Cardiac septum (tissue), 1 donor: ENCODE measurements around the gene SOX1. TPM values are rescaled to one million over a fixed set of nuclear protein-coding genes. Genes with fewer than 3 reads are reported as not detected.

Experiments used
- DNase-seq: peaks from one replicate; pipeline ENCODE4 v3.0.0-alpha.2; 2020; ENCODE audit warnings: low spot score
- intact Hi-C: fragments of 100-400 bp; cut with DNase I; formaldehyde crosslinking; loops from one replicate; pipeline ENCODE4 v1.14.0; 2022
- total RNA-seq: library from RNA; stranded (reverse); fragmentation: NEBNext Ultra II Directional; extraction: Animal tissue kit (Norgen Biotek cat#: 25700); gene quantifications from one replicate; pipeline ENCODE4 v1.2.1, GENCODE V29; 2021
- donor health status: DM: no; HTN: no; CAD: no.

SOX1 gene
- total RNA-seq, 1 donor from 2014 or later: not detected

- intact Hi-C loops: no loop called here
- DNase-seq: no peak
These were observed 36.4 kb downstream of the SOX1 start for GRCh38 chr13:112103260-112103838.

- no peak for DNase-seq
- intact Hi-C loops: no loop called here
These were observed 37.3 kb downstream of the SOX1 start for GRCh38 chr13:112103961-112104880.

GRCh38 chr13:112104881-112105234 is 37.9 kb downstream of the SOX1 start:
- intact Hi-C loops: no loop called here
- no peak for DNase-seq

GRCh38 chr13:112105244-112105681 is 38.3 kb downstream of the SOX1 start:
- intact Hi-C loops: no loop called here
- no peak for DNase-seq

GRCh38 chr13:112105892-112106291 is 38.9 kb downstream of the SOX1 start:
- intact Hi-C loops: no loop called here
- no peak for DNase-seq

GRCh38 chr13:112106478-112107141 is 39.7 kb downstream of the SOX1 start:
- intact Hi-C loops: no loop called here
- DNase-seq: no peak

- DNase-seq: no peak
These were observed 40.3 kb downstream of the SOX1 start for GRCh38 chr13:112107289-112107688.

GRCh38 chr13:112110479-112110878 is 43.5 kb downstream of the SOX1 start:
- intact Hi-C loops: no loop called here
- no peak for DNase-seq

More at GRCh38 chr13:112107289-112107688, 40.3 kb downstream of the SOX1 start:
- intact Hi-C loops: no loop called here

GRCh38 chr13:112111239-112111857 is 44.4 kb downstream of the SOX1 start:
- DNase-seq: no peak
- intact Hi-C loops: no loop called here

GRCh38 chr13:112112534-112113276 is 45.8 kb downstream of the SOX1 start:
- DNase-seq: peak; percentile 55
- intact Hi-C loops: no loop called here

- intact Hi-C loops: no loop called here
- peak; percentile 50 for DNase-seq
These were observed 46.4 kb downstream of the SOX1 start for GRCh38 chr13:112113348-112113747.

GRCh38 chr13:112113851-112114250 is 46.9 kb downstream of the SOX1 start:
- DNase-seq: peak; percentile 24
- intact Hi-C loops: no loop called here

- intact Hi-C loops: no loop called here
- peak; percentile 74 for DNase-seq
These were observed 47.4 kb downstream of the SOX1 start for GRCh38 chr13:112114391-112114790.

GRCh38 chr13:112115403-112116091 is 48.6 kb downstream of the SOX1 start:
- intact Hi-C loops: no loop called here
- no peak for DNase-seq

GRCh38 chr13:112116187-112116950 is 49.4 kb downstream of the SOX1 start:
- intact Hi-C loops: no loop called here
- DNase-seq: peak; percentile 66

GRCh38 chr13:112117258-112117954 is 50.5 kb downstream of the SOX1 start:
- DNase-seq: peak; percentile 63
- intact Hi-C loops: no loop called here

- DNase-seq: peak; percentile 65
- intact Hi-C loops: no loop called here
These were observed 51.0 kb downstream of the SOX1 start for GRCh38 chr13:112117955-112118302.
